SK-N-SH (cell line): ENCODE results near the gene ASIC2. TPM values are rescaled to one million over a fixed set of nuclear protein-coding genes. Genes with fewer than 3 reads are reported as not detected.

Experiments used
- CTCF ChIA-PET: fragments of 300-600, 350-600 bp; formaldehyde crosslinking; extraction: SDS; loops from one replicate; lab custom pipeline; 2021; lab: Yijun Ruan, JAX
- POLR2A ChIA-PET: fragments of 350-600 bp; sonication (Branson Sonifier 250); formaldehyde crosslinking; extraction: SDS; loops from one replicate; lab custom pipeline; 2020; ENCODE audit warnings: antibody characterized with exemption, inconsistent platforms; lab: Yijun Ruan, JAX
- DNase-seq: peaks from one replicate; pipeline ENCODE4 v3.0.0; 2012
- H2AFZ ChIP-seq: fragments of 200-600 bp; sonication (generic); 2 replicates; pipeline ENCODE4 v1.8.1; 2016; ENCODE audit warnings: antibody characterized with exemption, mild to moderate bottlenecking, low read depth
- H3F3A ChIP-seq: fragments of 200-600 bp; sonication (generic); replicated peaks from 2 replicates; pipeline ENCODE3; 2016; ENCODE audit warnings: antibody characterized with exemption, mild to moderate bottlenecking; ENCODE audit not compliant: insufficient read depth
- H3K27ac ChIP-seq, 2 experiments: fragments of 200-500 bp in 1 of 2; fragments of 200-600 bp in 1 of 2; sonication (Bioruptor generic) in 1 of 2; sonication (generic), shearing (Covaris generic) in 1 of 2; 2 replicates each; pipeline versions ENCODE4 v1.5.1 to v1.6.1; 2014 to 2016; ENCODE audit warnings: low read depth in 2 of 2, inconsistent platforms in 1 of 2, low read length in 1 of 2, mild to moderate bottlenecking in 1 of 2, mixed read lengths in 1 of 2
- H3K27me3 ChIP-seq: fragments of 200-600 bp; sonication (generic), shearing (Covaris generic); 2 replicates; pipeline ENCODE4 v1.6.1; 2016; ENCODE audit warnings: mixed run types; ENCODE audit not compliant: insufficient read depth
- H3K36me3 ChIP-seq, 2 experiments: fragments of 200-500 bp in 1 of 2; fragments of 200-600 bp in 1 of 2; sonication (Bioruptor generic) in 1 of 2; sonication (generic) in 1 of 2; replicated peaks in 1 of 2; 2 replicates each; pipeline versions ENCODE3 to v1.5.1; 2014 to 2016; ENCODE audit warnings: low read length in 1 of 2, mild to moderate bottlenecking in 1 of 2; ENCODE audit not compliant: insufficient read depth in 2 of 2, control insufficient read depth in 1 of 2
- H3K4me1 ChIP-seq, 2 experiments: fragments of 200-500 bp in 1 of 2; fragments of 200-600 bp in 1 of 2; sonication (Bioruptor generic) in 1 of 2; sonication (generic), shearing (Covaris generic) in 1 of 2; 2 replicates each; pipeline versions ENCODE4 v1.5.1 to v1.6.1; 2014 to 2016; ENCODE audit warnings: low read depth in 1 of 2, low read length in 1 of 2, mixed run types in 1 of 2; ENCODE audit not compliant: insufficient read depth in 2 of 2, control insufficient read depth in 1 of 2
- H3K4me2 ChIP-seq: fragments of 200-600 bp; sonication (generic), shearing (Covaris generic); 2 replicates; pipeline ENCODE4 v1.6.1; 2017; ENCODE audit warnings: mixed run types
- H3K4me3 ChIP-seq, 2 experiments: fragments of 200-500 bp in 1 of 2; fragments of 200-600 bp in 1 of 2; sonication (Bioruptor generic) in 1 of 2; sonication (generic), shearing (Covaris generic) in 1 of 2; 2 replicates each; pipeline versions ENCODE4 v1.5.1 to v1.8.1; 2014 to 2016; ENCODE audit warnings: low read depth in 2 of 2, inconsistent platforms in 1 of 2, low read length in 1 of 2, mild to moderate bottlenecking in 1 of 2, mixed read lengths in 1 of 2, moderate library complexity in 1 of 2
- H3K79me2 ChIP-seq: fragments of 200-600 bp; sonication (generic); 2 replicates; pipeline ENCODE4 v1.8.1; 2017; ENCODE audit warnings: mild to moderate bottlenecking; ENCODE audit not compliant: insufficient read depth
- H3K9ac ChIP-seq: fragments of 200-600 bp; sonication (generic); 2 replicates; pipeline ENCODE4 v1.6.1; 2017; ENCODE audit warnings: mixed run types
- H3K9me2 ChIP-seq: fragments of 200-600 bp; sonication (generic); 2 replicates; pipeline ENCODE4 v1.6.1; 2017; ENCODE audit warnings: mixed run types
- H3K9me3 ChIP-seq: fragments of 200-600 bp; sonication (generic); 2 replicates; pipeline ENCODE4 v1.6.1; 2017; ENCODE audit warnings: mixed run types, mild to moderate bottlenecking, moderate library complexity
- H4K20me1 ChIP-seq: fragments of 200-600 bp; sonication (generic); 2 replicates; pipeline ENCODE4 v1.6.1; 2017; ENCODE audit warnings: mild to moderate bottlenecking, mixed run types; ENCODE audit not compliant: insufficient read depth
- CTCF ChIP-seq: fragments of 200-600 bp; sonication (generic); IDR thresholded peaks from 2 replicates; pipeline ENCODE4 v1.6.1; 2017; ENCODE audit warnings: antibody characterized with exemption, mild to moderate bottlenecking, moderate library complexity
- FOXM1 ChIP-seq: IDR thresholded peaks from 2 replicates; pipeline ENCODE4 v1.4.0; 2012; ENCODE audit warnings: low read depth, mild to moderate bottlenecking
- JUND ChIP-seq: IDR thresholded peaks from 2 replicates; pipeline ENCODE4 v1.4.0; 2012
- MAX ChIP-seq: IDR thresholded peaks from 2 replicates; pipeline ENCODE4 v1.4.0; 2012; ENCODE audit warnings: low read depth
- MEF2A ChIP-seq: IDR thresholded peaks from 2 replicates; pipeline ENCODE4 v1.4.0; 2012; ENCODE audit warnings: low read depth, borderline replicate concordance
- MXI1 ChIP-seq: IDR thresholded peaks from 2 replicates; pipeline ENCODE4 v1.6.1; 2012; ENCODE audit warnings: mild to moderate bottlenecking, low read depth, low read length, improper control_type of control experiment
- NFIC ChIP-seq: IDR thresholded peaks from 2 replicates; pipeline ENCODE4 v1.4.0; 2012; ENCODE audit warnings: borderline replicate concordance
- POLR2AphosphoS5 ChIP-seq: IDR thresholded peaks from 2 replicates; pipeline ENCODE4 v1.6.1; 2012; ENCODE audit warnings: low read depth, low read length
- RAD21 ChIP-seq: IDR thresholded peaks from 2 replicates; pipeline ENCODE4 v1.6.1; 2012; ENCODE audit warnings: mild to moderate bottlenecking, low read length
- RCOR1 ChIP-seq: fragments of 150-350 bp; IDR thresholded peaks from 2 replicates; pipeline ENCODE4 v1.6.1; 2017; ENCODE audit warnings: antibody characterized with exemption, low read length
- RFX5 ChIP-seq: IDR thresholded peaks from 2 replicates; pipeline ENCODE4 v1.6.1; 2012; ENCODE audit warnings: mild to moderate bottlenecking, improper control_type of control experiment, low read length
- RXRA ChIP-seq: IDR thresholded peaks from 2 replicates; pipeline ENCODE4 v1.4.0; 2012; ENCODE audit warnings: low read depth, mild to moderate bottlenecking, borderline replicate concordance
- SMC3 ChIP-seq: IDR thresholded peaks from 2 replicates; pipeline ENCODE4 v1.6.1; 2012; ENCODE audit warnings: low read depth, low read length, improper control_type of control experiment
- TAF1 ChIP-seq: IDR thresholded peaks from 2 replicates; pipeline ENCODE4 v1.6.1; 2012; ENCODE audit warnings: low read depth, mild to moderate bottlenecking, low read length, moderate library complexity, borderline replicate concordance
- TCF12 ChIP-seq: IDR thresholded peaks from 2 replicates; pipeline ENCODE4 v1.4.0; 2012
- TEAD4 ChIP-seq: IDR thresholded peaks from 2 replicates; pipeline ENCODE4 v1.4.0; 2012; ENCODE audit warnings: mild to moderate bottlenecking, borderline replicate concordance; ENCODE audit not compliant: insufficient read depth
- ZBTB33 ChIP-seq: IDR thresholded peaks from 2 replicates; pipeline ENCODE4 v1.4.0; 2012; ENCODE audit warnings: low read depth, borderline replicate concordance
- whole genome bisulfite sequencing: methylation state at CpG from one replicate; pipeline ENCODE4 v1.1.6; 2017; ENCODE audit warnings: low lambda C conversion rate; 5-methylcytosine and 5-hydroxymethylcytosine counted together
- polyA plus RNA-seq, 3 experiments: library from polyadenylated mRNA; depleted of rRNA; stranded (reverse); fragments of >200 nt; gene quantifications; 2 replicates each; pipeline ENCODE4 v1.2.3, GENCODE V29; 2012
- TF ChIP-seq, protein P1 (sequence below): IDR thresholded peaks from 2 replicates; pipeline ENCODE4 v1.6.1; 2012; ENCODE audit warnings: mild to moderate bottlenecking, low read depth, low read length, moderate library complexity
- TF ChIP-seq, protein P2 (sequence below): fragments of 150-350 bp; IDR thresholded peaks from 2 replicates; pipeline ENCODE4 v1.6.1; 2017; ENCODE audit warnings: antibody characterized with exemption, low read length, low read depth, borderline replicate concordance

Gene ASIC2
- polyA plus RNA-seq, 1 of the 3 experiments (the other 2 are of a cell fraction), result 0.08 TPM

DNA sequence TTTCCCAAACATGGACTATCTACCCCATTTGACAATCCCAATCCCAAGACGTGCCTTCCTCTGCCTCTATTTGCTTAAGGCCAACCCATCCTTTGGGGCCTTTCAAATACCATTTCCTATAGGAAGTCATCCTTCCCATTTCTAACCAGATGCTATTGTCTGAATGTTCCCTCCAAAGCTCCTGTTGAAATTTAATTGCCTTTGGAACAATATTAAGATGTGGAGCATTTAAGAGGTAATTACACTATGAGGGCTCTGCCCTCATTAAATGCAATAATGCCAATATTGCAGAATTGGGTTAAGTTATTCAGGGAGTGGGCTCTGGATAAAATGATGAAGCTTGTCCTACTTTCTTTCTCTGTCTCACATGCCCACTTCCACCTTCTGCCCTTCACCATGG lies 125.4 kb downstream of the ASIC2 start:
- Histone ChIP-seq H3K4me1 (peaks cover 0 to 8% of the 10 kb centered on the region in 2 experiments; a peak in 2 of 4 replicates), H3K36me3 (no peaks in the 10 kb centered on the region), H3K4me2 (no peak overlapping the region), H2AFZ (no peak overlapping the region), H3K27me3 (no peaks in the 10 kb centered on the region), H3K79me2 (no peaks in the 10 kb centered on the region), H3K9me3 (no peaks in the 10 kb centered on the region), H3F3A (no peaks in the 10 kb centered on the region), H3K4me3 (no peak overlapping the region), H3K27ac (no peak overlapping the region), H3K9me2 (no peaks in the 10 kb centered on the region), H3K9ac (no peak overlapping the region), H4K20me1 (no peaks in the 10 kb centered on the region)
- POLR2A ChIA-PET, result no interaction called here
- no peak for DNase-seq
- WGBS, result 10% methylated on average over 1 of the region's 1 CpG
- TF ChIP-seq MXI1, result no peak
- no peak for TF ChIP-seq CTCF
- TF ChIP-seq JUND, result no peak
- TF ChIP-seq RFX5, result no peak
- TF ChIP-seq TAF1, result no peak
- no peak for TF ChIP-seq FOXM1
- TF ChIP-seq MAX, result no peak
- no peak for TF ChIP-seq NFIC
- TF ChIP-seq RAD21, result no peak
- no peak for TF ChIP-seq TEAD4
- CTCF ChIA-PET, result interaction anchor here (1.3 kb wide), 1 partner anchor 9 kb away, joined by 3 read pairs; no protein-coding TSS in a partner anchor

DNA sequence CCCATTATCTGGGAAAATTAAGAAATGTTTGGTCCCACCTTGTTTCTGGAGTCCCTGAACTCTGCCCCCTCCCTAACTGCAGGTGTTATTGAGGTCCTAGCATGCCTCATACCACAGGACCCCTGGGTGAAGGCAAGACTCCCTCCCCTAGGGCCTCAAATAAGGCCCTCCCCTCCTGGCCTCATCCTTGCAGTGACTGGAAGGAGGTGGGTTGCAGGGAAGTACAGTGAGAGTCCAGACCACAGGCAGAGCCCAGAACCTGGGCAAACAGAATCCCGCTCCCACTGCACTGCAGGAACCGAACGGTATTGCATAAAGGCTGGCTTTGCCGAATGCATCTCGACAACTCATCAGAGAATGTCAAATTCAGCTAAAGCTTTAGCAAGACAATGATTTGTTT lies 126.6 kb downstream of the ASIC2 start:
- Histone ChIP-seq H3K27me3 (no peaks in the 10 kb centered on the region), H4K20me1 (no peaks in the 10 kb centered on the region), H3K36me3 (no peaks in the 10 kb centered on the region), H3K4me3 (no peak overlapping the region), H3K4me2 (no peak overlapping the region), H3K27ac (no peak overlapping the region), H3K4me1 (peaks cover 0 to 8% of the 10 kb centered on the region in 2 experiments; a peak in 2 of 4 replicates), H3K9ac (no peak overlapping the region), H3K9me2 (no peaks in the 10 kb centered on the region), H3F3A (no peaks in the 10 kb centered on the region), H3K9me3 (no peaks in the 10 kb centered on the region), H2AFZ (no peak overlapping the region), H3K79me2 (no peaks in the 10 kb centered on the region)
- ChIA-PET POLR2A (no interaction called here), CTCF (interaction anchor here (1.3 kb wide), 1 partner anchor 11 kb away, joined by 3 read pairs; no protein-coding TSS in a partner anchor)
- WGBS, result 74% methylated on average over 4 of the region's 5 CpGs
- no peak for DNase-seq
- TF ChIP-seq MAX (no peak), TCF12 (no peak), RXRA (no peak), NFIC (no peak), RCOR1 (no peak), POLR2AphosphoS5 (no peak), SMC3 (no peak), ZBTB33 (no peak), MEF2A (no peak)
- TF ChIP-seq, protein P1, sequence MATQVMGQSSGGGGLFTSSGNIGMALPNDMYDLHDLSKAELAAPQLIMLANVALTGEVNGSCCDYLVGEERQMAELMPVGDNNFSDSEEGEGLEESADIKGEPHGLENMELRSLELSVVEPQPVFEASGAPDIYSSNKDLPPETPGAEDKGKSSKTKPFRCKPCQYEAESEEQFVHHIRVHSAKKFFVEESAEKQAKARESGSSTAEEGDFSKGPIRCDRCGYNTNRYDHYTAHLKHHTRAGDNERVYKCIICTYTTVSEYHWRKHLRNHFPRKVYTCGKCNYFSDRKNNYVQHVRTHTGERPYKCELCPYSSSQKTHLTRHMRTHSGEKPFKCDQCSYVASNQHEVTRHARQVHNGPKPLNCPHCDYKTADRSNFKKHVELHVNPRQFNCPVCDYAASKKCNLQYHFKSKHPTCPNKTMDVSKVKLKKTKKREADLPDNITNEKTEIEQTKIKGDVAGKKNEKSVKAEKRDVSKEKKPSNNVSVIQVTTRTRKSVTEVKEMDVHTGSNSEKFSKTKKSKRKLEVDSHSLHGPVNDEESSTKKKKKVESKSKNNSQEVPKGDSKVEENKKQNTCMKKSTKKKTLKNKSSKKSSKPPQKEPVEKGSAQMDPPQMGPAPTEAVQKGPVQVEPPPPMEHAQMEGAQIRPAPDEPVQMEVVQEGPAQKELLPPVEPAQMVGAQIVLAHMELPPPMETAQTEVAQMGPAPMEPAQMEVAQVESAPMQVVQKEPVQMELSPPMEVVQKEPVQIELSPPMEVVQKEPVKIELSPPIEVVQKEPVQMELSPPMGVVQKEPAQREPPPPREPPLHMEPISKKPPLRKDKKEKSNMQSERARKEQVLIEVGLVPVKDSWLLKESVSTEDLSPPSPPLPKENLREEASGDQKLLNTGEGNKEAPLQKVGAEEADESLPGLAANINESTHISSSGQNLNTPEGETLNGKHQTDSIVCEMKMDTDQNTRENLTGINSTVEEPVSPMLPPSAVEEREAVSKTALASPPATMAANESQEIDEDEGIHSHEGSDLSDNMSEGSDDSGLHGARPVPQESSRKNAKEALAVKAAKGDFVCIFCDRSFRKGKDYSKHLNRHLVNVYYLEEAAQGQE, result no peak
- TF ChIP-seq, protein P2, sequence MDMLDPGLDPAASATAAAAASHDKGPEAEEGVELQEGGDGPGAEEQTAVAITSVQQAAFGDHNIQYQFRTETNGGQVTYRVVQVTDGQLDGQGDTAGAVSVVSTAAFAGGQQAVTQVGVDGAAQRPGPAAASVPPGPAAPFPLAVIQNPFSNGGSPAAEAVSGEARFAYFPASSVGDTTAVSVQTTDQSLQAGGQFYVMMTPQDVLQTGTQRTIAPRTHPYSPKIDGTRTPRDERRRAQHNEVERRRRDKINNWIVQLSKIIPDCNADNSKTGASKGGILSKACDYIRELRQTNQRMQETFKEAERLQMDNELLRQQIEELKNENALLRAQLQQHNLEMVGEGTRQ, result no peak
